ENCODE data around the gene CRLF1. TPM values are rescaled to one million over a fixed set of nuclear protein-coding genes. Genes with fewer than 3 reads are reported as not detected.

Gene CRLF1
- polyA plus RNA-seq, 1 experiment, result 5.6 TPM

DNA sequence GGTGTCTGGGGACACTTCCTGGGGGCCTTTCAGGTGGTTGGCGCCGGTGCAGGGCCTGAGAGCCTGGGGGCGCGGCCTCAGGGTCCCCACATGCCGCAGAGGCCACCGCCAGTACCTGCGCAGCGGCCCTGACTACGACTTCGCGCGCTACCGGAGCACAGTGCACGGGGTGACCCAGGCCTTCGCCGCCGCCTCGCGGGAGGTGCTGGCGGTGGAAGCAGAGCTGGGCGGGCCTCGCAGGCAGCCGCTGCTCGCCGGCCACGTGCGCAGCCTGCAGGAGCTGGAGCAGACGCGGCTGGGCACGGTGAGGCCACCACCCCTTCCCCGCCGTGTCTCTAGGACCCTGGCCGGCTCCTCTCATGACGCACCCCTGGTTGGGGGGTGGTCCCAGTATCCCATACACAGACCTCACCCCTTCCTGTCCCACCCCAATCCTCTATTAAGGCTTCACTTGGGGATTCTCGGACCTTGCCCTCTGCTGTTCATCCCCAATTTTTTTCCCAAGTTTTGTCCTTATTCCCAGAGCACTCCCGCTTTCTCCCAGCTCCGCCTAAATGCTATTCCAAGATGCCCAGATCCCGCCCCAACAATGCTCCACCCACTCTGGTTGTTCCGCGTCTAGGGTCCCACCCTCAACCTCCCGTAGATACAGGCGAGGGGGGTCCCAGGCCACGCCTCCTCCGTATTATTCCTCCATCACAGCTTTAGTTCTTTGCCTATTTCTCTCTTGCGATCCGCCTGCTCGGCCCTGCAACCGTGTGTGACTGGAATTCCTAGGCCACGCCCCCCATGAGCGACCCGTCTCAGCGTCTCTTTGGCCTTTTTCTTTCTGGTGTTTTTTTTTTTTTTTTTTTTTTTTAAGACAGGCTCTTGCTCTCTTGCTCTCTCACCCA, 17.0 kb downstream of the CRLF1 start:
- H3K36me3 ChIP-seq (ENCODE audit: control insufficient read depth, insufficient read depth, low read length), result peaks cover 4% of the 10 kb centered on the region
- POLR2A ChIA-PET, result interaction anchor here (0.6 kb wide), 1 partner anchor 329 kb away, joined by 3 read pairs; the partner anchor contains the start of gene COPE
- H3K4me3 ChIP-seq (ENCODE audit: low read depth, low read length), result peak overlapping the region; percentile 76
- TF ChIP-seq, protein P1, sequence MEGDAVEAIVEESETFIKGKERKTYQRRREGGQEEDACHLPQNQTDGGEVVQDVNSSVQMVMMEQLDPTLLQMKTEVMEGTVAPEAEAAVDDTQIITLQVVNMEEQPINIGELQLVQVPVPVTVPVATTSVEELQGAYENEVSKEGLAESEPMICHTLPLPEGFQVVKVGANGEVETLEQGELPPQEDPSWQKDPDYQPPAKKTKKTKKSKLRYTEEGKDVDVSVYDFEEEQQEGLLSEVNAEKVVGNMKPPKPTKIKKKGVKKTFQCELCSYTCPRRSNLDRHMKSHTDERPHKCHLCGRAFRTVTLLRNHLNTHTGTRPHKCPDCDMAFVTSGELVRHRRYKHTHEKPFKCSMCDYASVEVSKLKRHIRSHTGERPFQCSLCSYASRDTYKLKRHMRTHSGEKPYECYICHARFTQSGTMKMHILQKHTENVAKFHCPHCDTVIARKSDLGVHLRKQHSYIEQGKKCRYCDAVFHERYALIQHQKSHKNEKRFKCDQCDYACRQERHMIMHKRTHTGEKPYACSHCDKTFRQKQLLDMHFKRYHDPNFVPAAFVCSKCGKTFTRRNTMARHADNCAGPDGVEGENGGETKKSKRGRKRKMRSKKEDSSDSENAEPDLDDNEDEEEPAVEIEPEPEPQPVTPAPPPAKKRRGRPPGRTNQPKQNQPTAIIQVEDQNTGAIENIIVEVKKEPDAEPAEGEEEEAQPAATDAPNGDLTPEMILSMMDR (IDR thresholded peaks at IDR 0.05; ENCODE audit: insufficient read depth, low read depth, low read length), result peak; percentile 22; the same call in 1 of the 2 replicates
- CTCF ChIA-PET, result interaction anchor here (0.5 to 5.3 kb wide), 37 partner anchors 9 to 284 kb away, joined by 3 to 37 read pairs (median 4); partner anchors contain the start of genes ELL, KXD1, UBA52 and UPF1
- H3K27me3 ChIP-seq (ENCODE audit: control insufficient read depth, insufficient read depth, low read length), result no peaks in the 10 kb centered on the region
- DNase-seq (ENCODE audit: low read depth), result no peak

DNA sequence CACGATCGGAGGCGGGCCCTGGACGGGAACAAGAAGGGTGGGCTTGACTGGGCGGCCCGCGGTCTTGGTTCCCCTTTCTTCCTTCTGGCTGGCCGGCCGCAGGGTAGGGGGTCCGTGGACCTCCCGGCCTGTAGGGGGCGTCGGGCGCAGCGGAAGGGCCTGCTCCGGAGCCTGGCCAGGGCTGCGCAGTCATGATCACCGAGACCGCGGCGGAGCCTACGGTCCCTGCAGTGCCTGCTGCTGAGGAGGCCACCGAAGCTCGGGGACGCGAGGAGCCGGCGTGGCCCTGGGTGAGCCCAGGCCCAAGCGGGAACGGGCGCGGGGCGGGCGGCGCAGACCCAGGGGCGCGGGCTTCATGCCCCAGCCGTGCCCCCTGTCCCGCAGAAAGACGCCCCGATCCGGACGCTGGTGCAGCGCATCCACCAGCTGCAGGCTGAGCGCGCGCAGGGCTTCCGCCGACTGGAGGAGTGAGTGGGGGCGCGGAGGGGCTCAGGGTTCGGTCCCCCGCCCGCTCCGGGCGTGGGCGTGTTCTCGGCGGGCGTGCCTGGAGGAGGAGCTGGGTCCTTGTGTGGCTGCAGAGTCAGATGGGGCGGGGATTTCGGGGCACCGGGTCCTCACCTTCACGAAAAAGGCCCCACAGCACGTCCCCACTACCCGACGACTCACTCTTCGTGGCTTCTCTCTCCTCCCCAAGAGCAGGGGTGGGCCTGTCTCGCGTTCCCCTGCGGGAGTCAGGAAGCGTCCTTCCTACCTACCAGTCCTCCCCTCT, 17.8 kb downstream of the CRLF1 start, which contains the start of gene REX1BD:
TSS of gene REX1BD (plus strand) at position 188 of the 769 bp plus-strand sequence. CDS start at position 192, 4 bp downstream.
- H3K27me3 ChIP-seq (ENCODE audit: control insufficient read depth, insufficient read depth, low read length), result no peaks in the 10 kb centered on the region
- DNase-seq (ENCODE audit: low read depth), result no peak
- TF ChIP-seq, protein P1 (IDR thresholded peaks at IDR 0.05; ENCODE audit: insufficient read depth, low read depth, low read length), result peak; percentile 89
- peak within 1 kb of the TSS; percentile 76 for H3K4me3 ChIP-seq (ENCODE audit: low read depth, low read length)
- H3K36me3 ChIP-seq (ENCODE audit: control insufficient read depth, insufficient read depth, low read length), result peaks cover 4% of the 10 kb centered on the region
- POLR2A ChIA-PET, result no interaction called here
- CTCF ChIA-PET, result interaction anchor here (0.6 to 5.3 kb wide), 44 partner anchors 8 to 391 kb away, joined by 3 to 37 read pairs (median 4); partner anchors contain the start of genes ELL, KXD1, UBA52 and UPF1

DNA sequence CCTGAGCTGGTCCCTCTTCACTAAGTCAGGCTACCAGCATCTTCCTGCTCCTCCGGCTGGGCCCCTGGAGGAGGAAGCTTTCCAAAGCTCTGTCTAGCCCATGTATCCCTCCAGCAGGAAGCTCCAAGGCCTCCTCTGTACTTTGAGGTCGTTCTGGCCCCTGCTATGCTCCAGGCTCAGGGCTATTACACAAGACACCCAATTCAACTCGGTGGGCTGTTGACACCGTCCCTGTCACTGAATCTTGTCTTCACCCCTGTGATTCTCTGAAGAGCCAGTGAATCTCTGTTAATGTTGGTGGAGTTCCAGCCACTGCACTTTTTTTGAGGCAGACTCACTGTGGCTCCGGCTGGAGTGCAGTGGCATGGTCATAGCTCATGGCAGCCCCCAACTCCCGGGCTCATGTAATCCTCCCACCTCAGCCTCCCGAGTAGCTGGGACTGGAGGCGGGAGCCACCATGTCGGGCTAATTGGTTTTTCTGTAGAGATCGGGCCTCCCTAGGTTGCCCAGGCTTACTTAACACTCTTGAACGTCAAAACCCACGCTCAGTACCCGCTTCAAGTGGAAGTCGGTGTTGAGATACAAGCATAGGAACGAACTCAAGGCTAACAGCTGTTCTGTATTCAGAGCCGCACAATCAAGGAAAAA, 18.5 kb downstream of the CRLF1 start:
- TF ChIP-seq, protein P1 (IDR thresholded peaks at IDR 0.05; ENCODE audit: insufficient read depth, low read depth, low read length), result no peak
- peak overlapping the region; percentile 76 for H3K4me3 ChIP-seq (ENCODE audit: low read depth, low read length)
- no peak for DNase-seq (ENCODE audit: low read depth)
- H3K36me3 ChIP-seq (ENCODE audit: control insufficient read depth, insufficient read depth, low read length), result peaks cover 4% of the 10 kb centered on the region
- H3K27me3 ChIP-seq (ENCODE audit: control insufficient read depth, insufficient read depth, low read length), result no peaks in the 10 kb centered on the region
- CTCF ChIA-PET, result interaction anchor here (0.5 to 5.3 kb wide), 25 partner anchors 8 to 1473 kb away, joined by 3 to 37 read pairs (median 5); partner anchors contain the start of genes UBA52 and UPF1
- POLR2A ChIA-PET, result interaction anchor here (0.5 kb wide), 1 partner anchor 106 kb away, joined by 3 read pairs; no protein-coding TSS in a partner anchor

DNA sequence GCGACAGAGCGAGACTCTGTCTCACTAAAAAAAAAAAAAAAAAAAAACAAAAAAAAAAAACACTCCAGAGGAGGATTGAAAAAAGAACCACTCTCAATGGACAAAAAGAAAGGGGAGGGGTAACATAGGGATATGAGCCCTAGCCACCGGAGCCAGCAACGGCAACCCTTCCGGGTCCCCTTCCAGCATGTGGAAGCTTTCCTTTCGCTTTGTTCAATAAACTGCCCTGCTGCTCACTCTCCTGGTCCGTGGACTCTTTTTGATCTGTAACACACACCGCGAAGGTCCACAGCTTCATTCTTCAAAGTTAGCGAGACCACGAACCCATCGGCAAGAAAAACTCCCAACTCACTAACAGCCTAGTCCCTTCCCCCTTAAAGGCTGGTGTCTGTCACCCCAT, 19.0 kb downstream of the CRLF1 start:
- ChIA-PET POLR2A (no interaction called here), CTCF (interaction anchor here (0.5 to 5.3 kb wide), 18 partner anchors 7 to 1473 kb away, joined by 3 to 37 read pairs (median 7); partner anchors contain the start of genes UBA52 and UPF1)
- H3K4me3 ChIP-seq (ENCODE audit: low read depth, low read length), result no peak overlapping the region
- no peaks in the 10 kb centered on the region; the same call in 1 of the 2 replicates for H3K27me3 ChIP-seq (ENCODE audit: control insufficient read depth, insufficient read depth, low read length)
- TF ChIP-seq, protein P1 (IDR thresholded peaks at IDR 0.05; ENCODE audit: insufficient read depth, low read depth, low read length), result no peak
- no peak for DNase-seq (ENCODE audit: low read depth)
- H3K36me3 ChIP-seq (ENCODE audit: control insufficient read depth, insufficient read depth, low read length), result peaks cover 4% of the 10 kb centered on the region
